Psoas muscle (tissue), 8 donors: Measurements from ENCODE around the gene PLCB3. TPM values are rescaled to one million over a fixed set of nuclear protein-coding genes. Genes with fewer than 3 reads are reported as not detected.

ENCODE experiments used
- ATAC-seq, 4 donors: fragments of 200-7000 bp; cut with Tn5 transposase; one replicate each; pipeline ENCODE4 v1.9.1; 2020; ENCODE audit warnings: moderate library complexity in 3 of 4, mild to moderate bottlenecking in 2 of 4
- DNase-seq, 2 donors: peaks; one replicate each; pipeline ENCODE4 v3.0.0-alpha.2; 2020
- H3K27ac ChIP-seq: fragments of 200-600 bp; one replicate; pipeline ENCODE4 v1.8.0; 2022
- H3K27me3 ChIP-seq, 3 donors: fragments of 200-600 bp in 1 of 3; one replicate each; pipeline versions ENCODE4 v1.6.1 to v1.8.0; 2013 to 2022; ENCODE audit warnings: low read length in 2 of 3, mild to moderate bottlenecking in 2 of 3, moderate library complexity in 1 of 3; ENCODE audit not compliant: insufficient read depth in 3 of 3
- H3K36me3 ChIP-seq, 2 donors: fragments of 200-600 bp in 1 of 2; one replicate each; pipeline versions ENCODE4 v1.6.1 to v1.8.0; 2013 to 2022; ENCODE audit warnings: low read depth in 1 of 2, mild to moderate bottlenecking in 1 of 2, moderate library complexity in 1 of 2; ENCODE audit not compliant: insufficient read depth in 1 of 2
- H3K4me1 ChIP-seq: fragments of 200-600 bp; one replicate; pipeline ENCODE4 v1.8.0; 2022
- H3K4me3 ChIP-seq: fragments of 200-600 bp; one replicate; pipeline ENCODE4 v1.8.0; 2022; ENCODE audit warnings: mild to moderate bottlenecking
- H3K9me3 ChIP-seq: fragments of 200-600 bp; one replicate; pipeline ENCODE4 v1.8.0; 2022
- CTCF ChIP-seq: fragments of 200-600 bp; IDR thresholded peaks from one replicate; pipeline ENCODE4 v1.8.0; 2022; ENCODE audit warnings: antibody characterized with exemption
- WGBS, 3 donors: extraction: QIAGEN DNeasy Blood & Tissue Kit; methylation state at CpG; one replicate each; pipeline versions ENCODE4 v1.1.6 to v1.1.7; 2013; 5-methylcytosine and 5-hydroxymethylcytosine counted together
- intact Hi-C, 2 donors: fragments of 100-400 bp; cut with DNase I; formaldehyde crosslinking; loops; one replicate each; pipeline versions ENCODE4 v1.11.0 to v1.14.2; 2022
- polyA plus RNA-seq, 3 donors: library from polyadenylated mRNA; stranded (reverse); fragments of 200-250 nt; gene quantifications; one replicate each; pipeline ENCODE4 v1.2.3, GENCODE V29; 2013
- total RNA-seq, 4 donors: library from RNA; stranded (reverse); fragmentation: NEBNext Ultra II Directional in 2 of 4; extraction: Animal tissue kit (Norgen Biotek cat#: 25700) in 2 of 4; gene quantifications; one replicate each; pipeline versions ENCODE4 v1.2.1 to v1.2.4, GENCODE V29; 2021 to 2023
- donor health status: healthy with polysubstance abuse.
- donor health status: DM: no; HTN: no; CAD: no; lungs with moderate emphysema.
- donor health status: Bipolar disorder and iron deficiency.
- donor health status: healthy.
- donor health status: DM: yes; HTN: yes; CAD: no.
- donor health status: DM: no; HTN: no; CAD: no.
- donor health status: DM: no; HTN: no; CAD: no.
- donor health status: DM: yes; HTN: yes; CAD: no.

The PLCB3 gene
- total and polyA plus RNA-seq, 7 donors, result 3.8 to 10.4 (median 5.9) TPM

DNA sequence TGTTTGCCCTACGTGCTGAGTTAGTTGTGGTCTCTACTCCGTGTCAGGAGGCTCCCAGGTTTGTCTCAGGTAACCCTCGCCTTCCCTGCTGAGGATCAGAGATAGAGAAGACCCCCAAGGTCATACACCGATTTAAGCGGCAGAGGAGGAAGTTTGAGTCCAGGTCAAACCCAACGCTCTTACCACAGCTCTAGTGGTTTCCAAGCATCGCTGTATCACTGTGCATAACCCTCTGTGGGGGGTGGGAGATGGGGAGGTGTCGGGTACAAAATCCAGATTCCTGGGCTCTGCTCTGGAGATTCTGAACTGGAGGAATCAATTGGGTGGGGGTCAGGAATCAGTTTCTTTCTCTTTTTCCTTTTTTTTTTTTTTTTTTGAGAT is 20.4 kb upstream of the PLCB3 start:
- H3K4me1 ChIP-seq, result peaks cover 48% of the 10 kb centered on the region
- no peaks in the 10 kb centered on the region for H3K36me3 ChIP-seq
- no peak for TF ChIP-seq CTCF
- intact Hi-C loops, result no loop called here
- peak overlapping the region; percentile 95 for H3K27ac ChIP-seq
- ATAC-seq (no peak), DNase-seq (no peak)
- WGBS, 3 donors, result 28 to 33% (median 32%) methylated on average over 8 of the region's 8 CpGs
- no peaks in the 10 kb centered on the region for H3K9me3 ChIP-seq
- H3K4me3 ChIP-seq, result peak overlapping the region; percentile 85
- no peaks in the 10 kb centered on the region for H3K27me3 ChIP-seq

GRCh38 chr11:64231546-64231945 is 19.8 kb upstream of the PLCB3 start:
- Histone ChIP-seq H3K36me3 (no peaks in the 10 kb centered on the region), H3K4me3 (no peak overlapping the region), H3K27me3 (no peaks in the 10 kb centered on the region), H3K9me3 (no peaks in the 10 kb centered on the region), H3K27ac (no peak overlapping the region), H3K4me1 (peaks cover 47% of the 10 kb centered on the region)
- DNase-seq, result no peak
- 91 to 93% (median 92%) methylated on average over 7 of the region's 7 CpGs for WGBS, 3 donors
- no peak for TF ChIP-seq CTCF
- ATAC-seq, result no peak
- intact Hi-C loops, result no loop called here

DNA sequence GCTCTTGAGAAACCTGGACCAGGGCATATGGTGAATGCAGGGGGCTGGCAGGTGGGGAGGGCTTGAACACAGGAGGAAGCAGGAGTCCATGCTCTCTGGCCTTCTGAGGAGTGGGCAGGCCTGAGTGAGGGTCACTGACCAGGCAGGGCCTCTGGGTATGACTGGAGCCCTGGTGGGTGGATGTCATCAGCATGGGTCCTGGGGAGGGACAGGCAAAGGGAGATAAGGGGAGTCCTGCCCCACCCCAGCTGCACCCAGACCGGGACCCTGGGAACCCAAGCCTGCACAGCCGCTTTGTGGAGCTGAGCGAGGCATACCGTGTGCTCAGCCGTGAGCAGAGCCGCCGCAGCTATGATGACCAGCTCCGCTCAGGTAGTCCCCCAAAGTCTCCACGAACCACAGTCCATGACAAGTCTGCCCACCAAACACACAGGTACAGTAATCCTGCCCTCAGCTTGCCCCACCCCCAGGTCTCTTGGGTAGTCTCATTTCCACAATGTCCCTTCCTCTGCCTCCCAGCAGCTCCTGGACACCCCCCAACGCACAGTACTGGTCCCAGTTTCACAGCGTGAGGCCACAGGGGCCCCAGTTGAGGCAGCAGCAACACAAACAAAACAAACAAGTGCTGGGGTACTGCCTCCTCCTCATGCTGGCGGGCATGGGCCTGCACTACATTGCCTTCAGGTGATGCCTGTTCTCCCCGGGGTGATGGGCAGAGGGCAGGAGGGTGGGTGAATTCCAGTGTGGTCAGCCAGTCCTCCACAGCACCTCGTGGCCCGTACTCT is 19.0 kb upstream of the PLCB3 start:
- peaks cover 0 to under 1% of the 10 kb centered on the region in 2 donors for H3K36me3 ChIP-seq
- no peaks in the 10 kb centered on the region for H3K27me3 ChIP-seq
- no peak overlapping the region for H3K27ac ChIP-seq
- 80 to 89% (median 84%) methylated on average over 15 of the region's 15 CpGs for WGBS, 3 donors
- ATAC-seq (no peak), DNase-seq (peak in 1 of 2 donors; percentile 54)
- no peak for TF ChIP-seq CTCF
- no peak overlapping the region for H3K4me3 ChIP-seq
- intact Hi-C loops, result no loop called here
- peaks cover 39% of the 10 kb centered on the region for H3K4me1 ChIP-seq
- H3K9me3 ChIP-seq, result no peaks in the 10 kb centered on the region

DNA sequence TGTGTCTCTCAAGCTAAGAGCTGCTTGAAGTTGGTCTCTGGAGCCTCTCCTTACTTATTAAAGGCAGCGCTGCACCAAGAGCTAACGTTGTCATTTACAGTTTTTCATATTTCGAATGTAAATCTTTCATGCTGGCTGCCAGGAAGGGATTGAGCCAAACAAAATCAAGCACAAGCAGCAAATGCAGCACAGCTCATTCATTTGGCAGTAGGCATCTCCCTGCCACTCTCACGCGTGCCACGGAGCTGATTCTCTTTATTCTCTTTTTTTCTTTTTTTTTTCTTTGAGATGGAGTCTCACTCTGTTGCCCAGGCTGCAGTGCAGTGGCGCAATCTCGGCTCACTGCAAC is 18.4 kb upstream of the PLCB3 start:
- Histone ChIP-seq H3K4me1 (peaks cover 33% of the 10 kb centered on the region), H3K27me3 (no peaks in the 10 kb centered on the region), H3K9me3 (no peaks in the 10 kb centered on the region), H3K4me3 (no peak overlapping the region), H3K36me3 (peaks cover 0 to 6% of the 10 kb centered on the region in 2 donors), H3K27ac (no peak overlapping the region)
- ATAC-seq, result no peak
- no peak for DNase-seq
- no peak for TF ChIP-seq CTCF
- intact Hi-C loops, result no loop called here
- WGBS, 3 donors, result 84 to 95% (median 85%) methylated on average over 8 of the region's 8 CpGs
